Smooth muscle cell (in vitro differentiated cells): ENCODE data around the gene KCND3. TPM values are rescaled to one million over a fixed set of nuclear protein-coding genes. Genes with fewer than 3 reads are reported as not detected.
A peak's percentile ranks its signal among the peaks of the same experiment; 100 is the strongest.

Experiments
- DNase-seq: peaks from one replicate; lab custom pipeline; 2025; ENCODE audit not compliant: unreplicated experiment; lab: John Stamatoyannopoulos, UW
- H2AFZ ChIP-seq: fragments of 200-600 bp; sonication (generic); 2 replicates; pipeline ENCODE4 v1.6.0; 2016; ENCODE audit warnings: antibody characterized with exemption, low read depth, mild to moderate bottlenecking
- H3F3A ChIP-seq: fragments of 200-600 bp; sonication (generic); 2 replicates; pipeline ENCODE4 v1.6.0; 2017; ENCODE audit warnings: antibody characterized with exemption, low read depth
- H3K27ac ChIP-seq: fragments of 200-600 bp; sonication (generic); 2 replicates; pipeline ENCODE4 v1.5.1; 2016; ENCODE audit warnings: low read depth, mild to moderate bottlenecking
- H3K27me3 ChIP-seq: fragments of 200-600 bp; sonication (generic); 2 replicates; pipeline ENCODE4 v1.6.1; 2016; ENCODE audit warnings: low read depth, mild to moderate bottlenecking
- H3K36me3 ChIP-seq: fragments of 200-600 bp; sonication (generic); 2 replicates; pipeline ENCODE4 v1.5.1; 2016; ENCODE audit warnings: low read depth
- H3K4me1 ChIP-seq: fragments of 200-600 bp; sonication (generic); 2 replicates; pipeline ENCODE4 v1.5.1; 2016; ENCODE audit warnings: low read depth
- H3K4me2 ChIP-seq: fragments of 200-600 bp; sonication (generic); 2 replicates; pipeline ENCODE4 v1.6.0; 2016; ENCODE audit warnings: mild to moderate bottlenecking
- H3K4me3 ChIP-seq: fragments of 200-600 bp; sonication (generic); 2 replicates; pipeline ENCODE4 v1.5.1; 2016; ENCODE audit warnings: mild to moderate bottlenecking
- H3K79me2 ChIP-seq: fragments of 200-600 bp; sonication (generic); 2 replicates; pipeline ENCODE4 v1.6.0; 2016; ENCODE audit warnings: low read depth, mild to moderate bottlenecking
- H3K9ac ChIP-seq: fragments of 200-600 bp; sonication (generic); 2 replicates; pipeline ENCODE4 v1.6.0; 2016; ENCODE audit warnings: low read depth
- H3K9me3 ChIP-seq: fragments of 200-600 bp; sonication (generic); replicated peaks from 2 replicates; pipeline ENCODE4 v1.5.1; 2016; ENCODE audit warnings: low read depth
- H4K20me1 ChIP-seq: fragments of 200-600 bp; sonication (generic); 2 replicates; pipeline ENCODE4 v1.6.0; 2016; ENCODE audit warnings: low read depth
- WGBS: methylation state at CpG from one replicate; pipeline ENCODE4 v1.1.7; 2016; ENCODE audit warnings: low lambda C conversion rate; 5-methylcytosine and 5-hydroxymethylcytosine counted together
- polyA plus RNA-seq: library from polyadenylated mRNA; unstranded; fragments of >200 nt; fragmentation: Nextera tagmentation; extraction: Ambion mirVana; gene quantifications from 2 replicates; pipeline ENCODE4 v1.2.1, GENCODE V29; 2016
- total RNA-seq: library from RNA; depleted of rRNA; stranded (reverse); fragments of >200 nt; gene quantifications from 2 replicates; pipeline ENCODE4 v1.2.3, GENCODE V29; 2014
- TF ChIP-seq, protein P1 (sequence below): fragments of 200-600 bp; sonication (generic); IDR thresholded peaks from 2 replicates; pipeline ENCODE4 v1.5.1; 2017; ENCODE audit warnings: borderline replicate concordance, mild to moderate bottlenecking, antibody characterized with exemption; ENCODE audit not compliant: insufficient read depth, poor library complexity, severe bottlenecking

KCND3 gene
- total and polyA plus RNA-seq, 2 experiments from 2014 or later = 0.97 to 2.2 TPM

- Histone ChIP-seq H3F3A (no peaks in the 10 kb centered on the region), H3K27me3 (no peaks in the 10 kb centered on the region), H3K79me2 (peaks cover 27% of the 10 kb centered on the region), H2AFZ (peak within 1 kb of the TSS; percentile 96), H3K9me3 (no peaks in the 10 kb centered on the region), H3K4me1 (peaks cover 8% of the 10 kb centered on the region), H4K20me1 (no peaks in the 10 kb centered on the region), H3K36me3 (peaks cover 1% of the 10 kb centered on the region), H3K27ac (peak within 1 kb of the TSS; percentile 92), H3K4me2 (peak within 1 kb of the TSS; percentile 94), H3K9ac (peak within 1 kb of the TSS; percentile 94), H3K4me3 (peak within 1 kb of the TSS; percentile 91)
- TF ChIP-seq, protein P1, sequence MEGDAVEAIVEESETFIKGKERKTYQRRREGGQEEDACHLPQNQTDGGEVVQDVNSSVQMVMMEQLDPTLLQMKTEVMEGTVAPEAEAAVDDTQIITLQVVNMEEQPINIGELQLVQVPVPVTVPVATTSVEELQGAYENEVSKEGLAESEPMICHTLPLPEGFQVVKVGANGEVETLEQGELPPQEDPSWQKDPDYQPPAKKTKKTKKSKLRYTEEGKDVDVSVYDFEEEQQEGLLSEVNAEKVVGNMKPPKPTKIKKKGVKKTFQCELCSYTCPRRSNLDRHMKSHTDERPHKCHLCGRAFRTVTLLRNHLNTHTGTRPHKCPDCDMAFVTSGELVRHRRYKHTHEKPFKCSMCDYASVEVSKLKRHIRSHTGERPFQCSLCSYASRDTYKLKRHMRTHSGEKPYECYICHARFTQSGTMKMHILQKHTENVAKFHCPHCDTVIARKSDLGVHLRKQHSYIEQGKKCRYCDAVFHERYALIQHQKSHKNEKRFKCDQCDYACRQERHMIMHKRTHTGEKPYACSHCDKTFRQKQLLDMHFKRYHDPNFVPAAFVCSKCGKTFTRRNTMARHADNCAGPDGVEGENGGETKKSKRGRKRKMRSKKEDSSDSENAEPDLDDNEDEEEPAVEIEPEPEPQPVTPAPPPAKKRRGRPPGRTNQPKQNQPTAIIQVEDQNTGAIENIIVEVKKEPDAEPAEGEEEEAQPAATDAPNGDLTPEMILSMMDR = peak; percentile 82
- DNase-seq = peak; percentile 93
- WGBS = under 1% methylated on average over 48 of the region's 67 CpGs
Observed at GRCh38 chr1:111755331-111756123, 233.9 kb downstream of the KCND3 start, which contains the start of gene DDX20. DDX20 (plus strand) TSS chr1:111755901; CDS start chr1:111755925, 24 bp downstream.

- H3K27me3 ChIP-seq = no peaks in the 10 kb centered on the region
- no peaks in the 10 kb centered on the region for H3K36me3 ChIP-seq
- peaks cover 27% of the 10 kb centered on the region for H3K79me2 ChIP-seq
- H3K4me2 ChIP-seq = peak overlapping the region; percentile 94
- no peaks in the 10 kb centered on the region for H3K9me3 ChIP-seq
- H2AFZ ChIP-seq = peak overlapping the region; percentile 96
- H3F3A ChIP-seq = no peaks in the 10 kb centered on the region
- peaks cover 8% of the 10 kb centered on the region for H3K4me1 ChIP-seq
- WGBS = 1% methylated on average over 11 of the region's 12 CpGs
- H3K9ac ChIP-seq = peak overlapping the region; percentile 94
- H3K4me3 ChIP-seq = peak overlapping the region; percentile 91
- peak overlapping the region; percentile 92 for H3K27ac ChIP-seq
- TF ChIP-seq, protein P1 = no peak
- no peak for DNase-seq
- H4K20me1 ChIP-seq = no peaks in the 10 kb centered on the region
Observed at GRCh38 chr1:111754984-111755330, 234.5 kb downstream of the KCND3 start.

- H3K4me2 ChIP-seq = no peak overlapping the region
- peaks cover 9% of the 10 kb centered on the region for H3K79me2 ChIP-seq
- H4K20me1 ChIP-seq = no peaks in the 10 kb centered on the region
- H3F3A ChIP-seq = no peaks in the 10 kb centered on the region
- H3K4me3 ChIP-seq = no peak overlapping the region
- 71% methylated on average over 2 of the region's 2 CpGs for WGBS
- H3K9ac ChIP-seq = no peak overlapping the region
- no peaks in the 10 kb centered on the region for H3K27me3 ChIP-seq
- peaks cover 18% of the 10 kb centered on the region for H3K4me1 ChIP-seq
- no peaks in the 10 kb centered on the region for H3K9me3 ChIP-seq
- TF ChIP-seq, protein P1 = no peak
- DNase-seq = no peak
- no peak overlapping the region for H3K27ac ChIP-seq
- no peaks in the 10 kb centered on the region for H3K36me3 ChIP-seq
- no peak overlapping the region for H2AFZ ChIP-seq
Observed at GRCh38 chr1:111751906-111752575, 237.4 kb downstream of the KCND3 start.
